ENCODE results near the gene ADAMTS16. TPM values are rescaled to one million over a fixed set of nuclear protein-coding genes. Genes with fewer than 3 reads are reported as not detected.

Gene ADAMTS16
- total RNA-seq, 2 donors from 2014 or later, result not detected

DNA sequence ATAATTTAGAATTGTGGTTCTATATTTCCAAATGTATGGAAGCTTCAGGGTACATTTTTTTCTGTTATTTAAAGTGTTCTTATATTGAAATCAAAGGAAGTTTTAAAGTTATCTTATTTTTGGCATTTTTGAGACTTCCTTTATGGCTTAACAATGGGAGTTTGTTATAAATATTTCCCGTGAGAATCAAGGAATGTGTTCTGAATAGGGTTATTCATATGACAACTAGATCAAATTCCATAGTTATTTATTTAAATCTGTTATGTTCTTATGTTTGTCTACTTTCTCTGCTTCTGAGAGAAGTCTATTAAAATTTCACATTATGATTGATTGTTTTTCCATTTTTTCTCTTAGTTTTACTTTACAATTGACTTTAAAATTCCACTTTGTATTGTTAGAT is 135.1 kb downstream of the ADAMTS16 start:
- Mint-ChIP-seq H3K9me3 (peaks cover 2% of the 10 kb centered on the region in 2 donors), H3K36me3 (ENCODE audit: insufficient read depth in 2 of 2) (no peaks in the 10 kb centered on the region), H3K4me3 (no peak overlapping the region), H3K27me3 (ENCODE audit: low read depth) (no peaks in the 10 kb centered on the region), H3K4me1 (ENCODE audit: low read depth) (no peaks in the 10 kb centered on the region), H3K27ac (no peak overlapping the region)
- no peak for ATAC-seq (replicated peaks in 1 of 2)
- no peak for DNase-seq

DNA sequence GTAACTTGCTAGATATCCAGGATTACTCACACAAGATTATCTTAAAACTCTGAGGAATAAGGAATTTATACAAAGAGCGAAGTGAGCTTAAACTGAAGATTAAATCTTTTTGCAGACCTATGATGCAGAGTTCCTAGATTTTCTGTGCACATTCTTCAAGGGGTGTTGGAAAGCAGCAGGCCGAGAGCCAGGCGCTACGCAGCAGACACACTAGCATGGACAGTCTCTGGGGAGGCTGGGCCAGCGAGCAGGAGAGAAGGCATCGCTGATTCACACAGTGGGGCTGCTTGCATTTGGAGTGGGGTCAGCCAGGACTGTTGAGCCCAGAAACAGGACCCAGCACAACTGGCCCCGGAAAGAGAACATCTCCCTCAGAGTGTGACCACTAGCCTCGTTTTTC is 136.3 kb downstream of the ADAMTS16 start:
- Mint-ChIP-seq H3K4me1 (ENCODE audit: low read depth) (no peaks in the 10 kb centered on the region), H3K36me3 (ENCODE audit: insufficient read depth in 2 of 2) (no peaks in the 10 kb centered on the region), H3K27ac (no peak overlapping the region), H3K27me3 (ENCODE audit: low read depth) (no peaks in the 10 kb centered on the region), H3K9me3 (peaks cover 1 to 2% of the 10 kb centered on the region in 2 donors), H3K4me3 (no peak overlapping the region)
- no peak for ATAC-seq (replicated peaks in 1 of 2)
- no peak for DNase-seq

- no peak overlapping the region for H3K4me3 Mint-ChIP-seq
- H3K27me3 Mint-ChIP-seq (ENCODE audit: low read depth), result no peaks in the 10 kb centered on the region
- DNase-seq (no peak), ATAC-seq (replicated peaks in 1 of 2) (no peak)
- H3K36me3 Mint-ChIP-seq (ENCODE audit: insufficient read depth in 2 of 2), result no peaks in the 10 kb centered on the region
- H3K27ac Mint-ChIP-seq, result no peak overlapping the region
- peaks cover 0 to 2% of the 10 kb centered on the region in 2 donors for H3K9me3 Mint-ChIP-seq
- H3K4me1 Mint-ChIP-seq (ENCODE audit: low read depth), result no peaks in the 10 kb centered on the region
Measured at GRCh38 chr5:5276951-5277517, 136.9 kb downstream of the ADAMTS16 start.

DNA sequence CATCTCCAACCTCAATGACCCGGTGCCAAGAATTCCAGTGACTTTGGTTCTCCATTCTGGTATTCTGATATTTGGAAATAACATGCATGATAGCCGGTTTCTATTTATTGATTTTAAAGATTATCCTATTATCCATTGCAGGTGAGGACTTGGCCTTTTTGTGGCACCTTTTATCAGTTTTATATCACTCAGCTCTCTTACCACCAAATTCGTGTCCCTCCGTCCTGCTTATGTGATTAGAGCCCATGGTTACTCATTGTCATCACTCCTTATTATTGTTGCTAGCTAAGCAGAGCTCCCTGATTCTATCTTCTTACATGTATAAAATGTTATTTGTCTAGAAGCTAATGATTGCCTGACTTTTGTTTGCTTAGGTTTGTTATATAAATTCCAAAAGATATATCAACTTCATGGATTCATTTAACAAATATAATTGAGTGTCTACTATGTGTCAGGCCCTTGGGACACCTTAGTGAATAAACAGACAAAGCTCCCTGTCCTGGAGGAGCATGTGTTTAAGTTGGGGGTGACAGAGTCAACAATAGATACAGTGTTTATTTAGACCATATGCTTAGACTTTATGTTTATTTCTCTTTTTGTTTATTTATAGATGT is 138.2 kb downstream of the ADAMTS16 start:
- H3K4me1 Mint-ChIP-seq (ENCODE audit: low read depth), result no peaks in the 10 kb centered on the region
- H3K27ac Mint-ChIP-seq, result no peak overlapping the region
- H3K9me3 Mint-ChIP-seq, result peaks cover 1 to 2% of the 10 kb centered on the region in 2 donors
- DNase-seq (no peak), ATAC-seq (replicated peaks in 1 of 2) (no peak)
- H3K4me3 Mint-ChIP-seq, result no peak overlapping the region
- no peaks in the 10 kb centered on the region for H3K36me3 Mint-ChIP-seq (ENCODE audit: insufficient read depth in 2 of 2)
- no peaks in the 10 kb centered on the region for H3K27me3 Mint-ChIP-seq (ENCODE audit: low read depth)

- no peak overlapping the region for H3K4me3 Mint-ChIP-seq
- DNase-seq (no peak), ATAC-seq (replicated peaks in 1 of 2) (no peak)
Measured at GRCh38 chr5:5278815-5279381, 138.8 kb downstream of the ADAMTS16 start.

GRCh38 chr5:5285906-5286305 is 145.8 kb downstream of the ADAMTS16 start:
- Mint-ChIP-seq H3K27ac (no peak overlapping the region), H3K27me3 (ENCODE audit: low read depth) (no peaks in the 10 kb centered on the region), H3K4me1 (ENCODE audit: low read depth) (no peaks in the 10 kb centered on the region), H3K4me3 (no peak overlapping the region), H3K9me3 (peaks cover 4 to 7% of the 10 kb centered on the region in 2 donors), H3K36me3 (ENCODE audit: insufficient read depth in 2 of 2) (peaks cover 0 to 7% of the 10 kb centered on the region in 2 donors)
- DNase-seq (no peak), ATAC-seq (replicated peaks in 1 of 2) (no peak)

More at GRCh38 chr5:5278815-5279381, 138.8 kb downstream of the ADAMTS16 start:
- Mint-ChIP-seq H3K27me3 (ENCODE audit: low read depth) (no peaks in the 10 kb centered on the region), H3K27ac (no peak overlapping the region), H3K36me3 (ENCODE audit: insufficient read depth in 2 of 2) (no peaks in the 10 kb centered on the region), H3K4me1 (ENCODE audit: low read depth) (no peaks in the 10 kb centered on the region), H3K9me3 (peaks cover 1 to 2% of the 10 kb centered on the region in 2 donors)

GRCh38 chr5:5287419-5287818 is 147.3 kb downstream of the ADAMTS16 start:
- ATAC-seq (replicated peaks in 1 of 2) (no peak), DNase-seq (no peak)
- Mint-ChIP-seq H3K27ac (no peak overlapping the region), H3K4me1 (ENCODE audit: low read depth) (no peaks in the 10 kb centered on the region), H3K4me3 (no peak overlapping the region), H3K27me3 (ENCODE audit: low read depth) (no peaks in the 10 kb centered on the region), H3K9me3 (peaks cover 4 to 6% of the 10 kb centered on the region in 2 donors), H3K36me3 (ENCODE audit: insufficient read depth in 2 of 2) (peaks cover 0 to 7% of the 10 kb centered on the region in 2 donors)

DNA sequence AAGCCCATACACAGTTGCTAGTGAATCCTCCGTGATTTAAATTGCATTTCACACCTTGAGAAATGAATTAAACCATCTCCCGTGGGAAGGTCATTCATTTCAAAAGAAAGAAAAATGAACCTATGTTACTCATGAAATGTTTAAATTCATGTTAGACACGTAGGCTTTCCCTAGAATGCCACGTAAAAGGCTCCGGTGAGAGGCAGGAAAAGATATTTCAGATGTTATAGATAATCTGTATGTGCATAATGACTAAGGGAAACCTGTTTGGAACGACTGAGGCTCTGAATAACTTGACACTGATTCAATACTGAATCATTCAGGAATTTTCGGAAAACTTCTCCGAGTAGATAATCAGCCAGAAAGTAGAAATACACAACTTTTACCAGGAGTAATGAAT is 148.1 kb downstream of the ADAMTS16 start:
- H3K9me3 Mint-ChIP-seq, result peaks cover 6 to 7% of the 10 kb centered on the region in 2 donors
- no peak for ATAC-seq (replicated peaks in 1 of 2)
- no peak overlapping the region for H3K4me3 Mint-ChIP-seq

DNA sequence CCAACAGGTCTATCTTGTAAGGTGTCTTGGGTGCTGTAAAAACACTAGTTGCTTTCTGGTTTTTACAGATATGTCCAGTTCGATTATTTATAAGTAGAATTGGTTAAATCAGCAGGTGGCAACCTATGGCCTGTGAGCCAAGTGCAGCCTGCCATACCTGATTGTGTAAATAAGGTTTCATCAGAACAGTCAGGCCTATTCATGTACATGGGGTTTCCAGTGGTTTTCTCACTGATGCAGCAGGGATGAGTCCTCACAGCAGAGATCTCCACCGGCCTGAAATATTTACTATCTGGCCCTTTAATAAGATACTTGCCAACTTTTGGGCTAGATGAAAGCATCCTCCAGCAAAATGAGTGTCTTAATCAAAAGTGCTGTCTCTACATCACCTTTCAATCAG is 149.4 kb downstream of the ADAMTS16 start:
- ATAC-seq (replicated peaks in 1 of 2) (no peak), DNase-seq (no peak)
- no peaks in the 10 kb centered on the region for H3K4me1 Mint-ChIP-seq (ENCODE audit: low read depth)
- H3K27me3 Mint-ChIP-seq (ENCODE audit: low read depth), result no peaks in the 10 kb centered on the region
- H3K4me3 Mint-ChIP-seq, result no peak overlapping the region
- peaks cover 0 to 6% of the 10 kb centered on the region in 2 donors for H3K36me3 Mint-ChIP-seq (ENCODE audit: insufficient read depth in 2 of 2)
- H3K9me3 Mint-ChIP-seq, result peaks cover 3 to 5% of the 10 kb centered on the region in 2 donors
- no peak overlapping the region for H3K27ac Mint-ChIP-seq

More for the DNA sequence above, 148.1 kb downstream of the ADAMTS16 start:
- Mint-ChIP-seq H3K27me3 (ENCODE audit: low read depth) (no peaks in the 10 kb centered on the region), H3K4me1 (ENCODE audit: low read depth) (no peaks in the 10 kb centered on the region), H3K36me3 (ENCODE audit: insufficient read depth in 2 of 2) (peaks cover 0 to 7% of the 10 kb centered on the region in 2 donors), H3K27ac (no peak overlapping the region)
- DNase-seq, result no peak

- ATAC-seq (replicated peaks in 1 of 2) (no peak), DNase-seq (no peak)
- no peaks in the 10 kb centered on the region for H3K4me1 Mint-ChIP-seq (ENCODE audit: low read depth)
- H3K27me3 Mint-ChIP-seq (ENCODE audit: low read depth), result no peaks in the 10 kb centered on the region
- peaks cover 0 to 3% of the 10 kb centered on the region in 2 donors for H3K36me3 Mint-ChIP-seq (ENCODE audit: insufficient read depth in 2 of 2)
- H3K9me3 Mint-ChIP-seq, result peaks cover 4 to 7% of the 10 kb centered on the region in 2 donors
- H3K27ac Mint-ChIP-seq, result no peak overlapping the region
- no peak overlapping the region for H3K4me3 Mint-ChIP-seq
Measured at GRCh38 chr5:5290674-5291334, 150.7 kb downstream of the ADAMTS16 start.

GRCh38 chr5:5291357-5291756 is 151.2 kb downstream of the ADAMTS16 start:
- no peak overlapping the region for H3K27ac Mint-ChIP-seq
- no peak for DNase-seq
- peaks cover 3 to 6% of the 10 kb centered on the region in 2 donors for H3K9me3 Mint-ChIP-seq
- ATAC-seq (replicated peaks in 1 of 2), result no peak
- H3K4me3 Mint-ChIP-seq, result no peak overlapping the region
- H3K4me1 Mint-ChIP-seq (ENCODE audit: low read depth), result no peaks in the 10 kb centered on the region
- no peaks in the 10 kb centered on the region for H3K27me3 Mint-ChIP-seq (ENCODE audit: low read depth)
- H3K36me3 Mint-ChIP-seq (ENCODE audit: insufficient read depth in 2 of 2), result peaks cover 0 to 3% of the 10 kb centered on the region in 2 donors

GRCh38 chr5:5293029-5293428 is 152.9 kb downstream of the ADAMTS16 start:
- no peaks in the 10 kb centered on the region for H3K27me3 Mint-ChIP-seq (ENCODE audit: low read depth)
- peaks cover 5 to 6% of the 10 kb centered on the region in 2 donors for H3K9me3 Mint-ChIP-seq

DNA sequence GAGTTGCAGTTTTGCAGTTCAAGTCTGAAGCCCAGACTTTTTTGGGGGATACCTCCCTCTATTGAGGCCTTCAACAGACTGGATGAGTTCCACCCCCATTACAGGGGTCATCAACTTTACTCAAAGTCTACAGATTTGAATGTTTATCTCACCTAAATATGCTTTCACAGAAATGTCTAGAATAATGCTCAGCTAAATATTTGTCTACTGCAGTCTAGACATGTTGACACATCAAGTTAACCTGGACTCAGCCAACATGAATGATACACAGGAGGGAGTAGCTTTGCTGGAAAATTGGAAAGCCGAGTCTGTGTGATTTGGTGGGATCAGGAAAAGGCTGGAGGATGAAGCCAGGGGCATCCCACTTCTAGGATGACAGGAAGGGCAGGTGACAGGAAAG is 154.3 kb downstream of the ADAMTS16 start:
- ATAC-seq (replicated peaks in 1 of 2), result no peak
- Mint-ChIP-seq H3K27me3 (ENCODE audit: low read depth) (no peaks in the 10 kb centered on the region), H3K4me3 (no peak overlapping the region), H3K36me3 (ENCODE audit: insufficient read depth in 2 of 2) (peaks cover 0 to 2% of the 10 kb centered on the region in 2 donors), H3K4me1 (ENCODE audit: low read depth) (no peaks in the 10 kb centered on the region), H3K27ac (no peak overlapping the region), H3K9me3 (peaks cover 5 to 8% of the 10 kb centered on the region in 2 donors)
- DNase-seq, result no peak

More at GRCh38 chr5:5293029-5293428, 152.9 kb downstream of the ADAMTS16 start:
- Mint-ChIP-seq H3K27ac (no peak overlapping the region), H3K36me3 (ENCODE audit: insufficient read depth in 2 of 2) (no peaks in the 10 kb centered on the region), H3K4me1 (ENCODE audit: low read depth) (no peaks in the 10 kb centered on the region), H3K4me3 (no peak overlapping the region)
- DNase-seq (no peak), ATAC-seq (replicated peaks in 1 of 2) (no peak)

Measured in activated T-cell treated with anti-CD3 and anti-CD28 coated beads, Interleukin-2, amount 50 U/mL, for 72 hours (primary cell).